Endothelial cell of umbilical vein (primary cell): ENCODE measurements around the gene ITIH3. TPM values are rescaled to one million over a fixed set of nuclear protein-coding genes. Genes with fewer than 3 reads are reported as not detected.

Experiments used
- BruUV-seq: library from RNA; stranded (reverse); fragments of 400-500 nt; replicated peaks from 2 replicates; lab custom pipeline; 2021; lab: Mats Ljungman, UMichigan
- CTCF ChIA-PET: fragments of 300-600, 350-600 bp; sonication (Branson Sonifier 250); formaldehyde crosslinking; loops from one replicate; lab custom pipeline; 2021; ENCODE audit warnings: antibody characterized with exemption, inconsistent platforms; lab: Charles Lee
- POLR2A ChIA-PET: fragments of 300-600, 350-600 bp; sonication (Branson Sonifier 250); formaldehyde crosslinking; loops from one replicate; lab custom pipeline; 2021; ENCODE audit warnings: antibody characterized with exemption, inconsistent platforms; lab: Charles Lee
- DNase-seq: peaks from one replicate; pipeline ENCODE4 v3.0.0-alpha.2; 2011; ENCODE audit warnings: low read depth, low spot score
- FAIRE-seq: peaks from 2 replicates; lab custom pipeline; 2011; peaks lifted over from hg19 to GRCh38; lab: Jason Lieb, UNC
- H2AFZ ChIP-seq: 2 replicates; pipeline ENCODE4 v1.6.0; 2012; ENCODE audit warnings: low read depth, low read length, control low read depth, inconsistent platforms
- H3K27ac ChIP-seq: 2 replicates; pipeline ENCODE4 v1.5.1; 2011; ENCODE audit warnings: low read depth, mild to moderate bottlenecking, control low read depth, low read length, moderate library complexity; ENCODE audit not compliant: insufficient read depth
- H3K27me3 ChIP-seq, 2 experiments: 2 replicates each; pipeline versions ENCODE4 v1.6.0 to v1.6.1; 2011; ENCODE audit warnings: low read length in 2 of 2, mixed read lengths in 1 of 2; ENCODE audit not compliant: control insufficient read depth in 2 of 2, insufficient read depth in 2 of 2
- H3K36me3 ChIP-seq, 2 experiments: 2 replicates in 1 of 2; 3 replicates in 1 of 2; pipeline ENCODE4 v1.5.1; 2011; ENCODE audit warnings: low read length in 2 of 2, mild to moderate bottlenecking in 1 of 2, moderate library complexity in 1 of 2; ENCODE audit not compliant: control insufficient read depth in 2 of 2, insufficient read depth in 2 of 2; ENCODE audit errors: extremely low read depth in 1 of 2
- H3K4me1 ChIP-seq: 3 replicates; pipeline ENCODE4 v1.5.1; 2011; ENCODE audit warnings: mild to moderate bottlenecking, low read length; ENCODE audit not compliant: control insufficient read depth, insufficient read depth; ENCODE audit errors: extremely low read depth
- H3K4me2 ChIP-seq: 2 replicates; pipeline ENCODE4 v1.6.1; 2011; ENCODE audit warnings: low read length, control low read depth, mixed read lengths; ENCODE audit not compliant: insufficient read depth
- H3K4me3 ChIP-seq, 3 experiments: fragments of 200-600 bp in 1 of 3; sonication (generic), shearing (Covaris generic) in 1 of 3; replicated peaks in 1 of 3; 2 replicates each; pipeline ENCODE4 v1.5.1; 2011 to 2016; ENCODE audit warnings: control low read depth in 3 of 3, low read length in 3 of 3, mild to moderate bottlenecking in 2 of 3, inconsistent platforms in 1 of 3, low read depth in 1 of 3, moderate library complexity in 1 of 3; ENCODE audit not compliant: insufficient read depth in 1 of 3
- H3K79me2 ChIP-seq: 2 replicates; pipeline ENCODE4 v1.6.0; 2012; ENCODE audit warnings: low read length, inconsistent platforms; ENCODE audit not compliant: control insufficient read depth, insufficient read depth
- H3K9ac ChIP-seq: replicated peaks from 2 replicates; pipeline ENCODE3; 2011; ENCODE audit warnings: low read length, control low read depth; ENCODE audit not compliant: insufficient read depth; ENCODE audit errors: extremely low read depth
- H3K9me1 ChIP-seq: replicated peaks from 3 replicates; pipeline ENCODE4 v1.6.0; 2011; ENCODE audit warnings: mild to moderate bottlenecking, low read length; ENCODE audit not compliant: control insufficient read depth, insufficient read depth; ENCODE audit errors: extremely low read depth
- H3K9me3 ChIP-seq: replicated peaks from 2 replicates; pipeline ENCODE4 v1.5.1; 2012; ENCODE audit warnings: low read length, inconsistent platforms; ENCODE audit not compliant: control insufficient read depth, insufficient read depth
- H4K20me1 ChIP-seq: replicated peaks from 2 replicates; pipeline ENCODE3; 2011; ENCODE audit warnings: mild to moderate bottlenecking, low read length; ENCODE audit not compliant: control insufficient read depth, insufficient read depth; ENCODE audit errors: extremely low read depth
- EZH2 ChIP-seq: IDR thresholded peaks from 2 replicates; pipeline ENCODE4 v1.6.1; 2012; ENCODE audit warnings: borderline replicate concordance, low read depth, mild to moderate bottlenecking, moderate library complexity, low read length, inconsistent platforms; ENCODE audit not compliant: severe bottlenecking
- FOS ChIP-seq: IDR thresholded peaks from 2 replicates; pipeline ENCODE4 v1.6.1; 2011; ENCODE audit warnings: mild to moderate bottlenecking, low read length, moderate library complexity, borderline replicate concordance; ENCODE audit not compliant: insufficient read depth
- GATA2 ChIP-seq: IDR thresholded peaks from 2 replicates; pipeline ENCODE4 v1.7.0; 2011; ENCODE audit warnings: low read depth, mild to moderate bottlenecking, moderate library complexity, mixed read lengths, low read length; ENCODE audit not compliant: insufficient read length, insufficient read depth
- JUN ChIP-seq: IDR thresholded peaks from 2 replicates; pipeline ENCODE4 v1.6.1; 2011; ENCODE audit warnings: borderline replicate concordance, low read depth; ENCODE audit not compliant: insufficient read length, insufficient read depth
- MAX ChIP-seq: IDR thresholded peaks from 2 replicates; pipeline ENCODE4 v1.6.1; 2011; ENCODE audit not compliant: insufficient read depth, insufficient read length
- MYC ChIP-seq: IDR thresholded peaks from one replicate; pipeline ENCODE4 v1.6.1; 2011; ENCODE audit warnings: mild to moderate bottlenecking, low read depth, low read length
- POLR2A ChIP-seq: IDR thresholded peaks from 2 replicates; pipeline ENCODE4 v1.6.1; 2012; ENCODE audit warnings: low read depth, mild to moderate bottlenecking, control low read depth, low read length
- POLR2AphosphoS5 ChIP-seq: IDR thresholded peaks from 2 replicates; pipeline ENCODE4 v1.6.1; 2012; ENCODE audit warnings: low read depth, mild to moderate bottlenecking, control low read depth, low read length, moderate library complexity; ENCODE audit not compliant: insufficient read depth
- dilution Hi-C: fragments of 300-500 bp; cut with MboI; formaldehyde crosslinking; loops from one replicate; pipeline ENCODE4 v1.15.0; 2019; ENCODE audit warnings: low sequenced_read_pairs; ENCODE audit not compliant: extremely low pct_ligation_motif_present
- intact Hi-C: fragments of 100-400 bp; cut with micrococcal nuclease; formaldehyde crosslinking; loops from one replicate; pipeline ENCODE4 v1.10.0; 2022
- polyA plus RNA-seq, 4 experiments: library from polyadenylated mRNA; depleted of rRNA in 3 of 4; stranded (reverse) in 3 of 4; unstranded in 1 of 4; fragments of >200 nt; gene quantifications; 2 replicates each; pipeline versions ENCODE4 v1.2.1 to v1.2.3, GENCODE V29; 2011 to 2012; ENCODE audit warnings: missing spikeins in 1 of 4
- total RNA-seq: library from RNA; stranded (reverse); gene quantifications from 2 replicates; pipeline ENCODE4 v1.2.3, GENCODE V29; 2021
- TF ChIP-seq, protein P1 (sequence below), 2 donors: IDR thresholded peaks; 1 replicate in 1 of 2; 2 replicates in 1 of 2; pipeline ENCODE4 v1.5.1; 2011; ENCODE audit warnings: low read length in 2 of 2, mild to moderate bottlenecking in 2 of 2, moderate library complexity in 2 of 2, control low read depth in 1 of 2, inconsistent platforms in 1 of 2, low read depth in 1 of 2; ENCODE audit not compliant: insufficient read depth in 1 of 2; ENCODE audit errors: extremely low read depth in 1 of 2

The ITIH3 gene
- total and polyA plus RNA-seq, 2 donors (not counting 3 experiments of a cell fraction or from before 2014, with no cell fraction given) = not detected

- POLR2A ChIA-PET = no interaction called here
- H3K36me3 ChIP-seq = peaks cover 0 to 5% of the 10 kb centered on the region in 2 experiments
- BruUV-seq = no TSS peak
- no peaks in the 10 kb centered on the region for H4K20me1 ChIP-seq
- H3K79me2 ChIP-seq = no peaks in the 10 kb centered on the region
- intact Hi-C loops = no loop called here
- dilution Hi-C loops = no loop called here
- no peaks in the 10 kb centered on the region for H3K4me1 ChIP-seq
- CTCF ChIA-PET = interaction anchor here (1.1 to 2.1 kb wide), 3 partner anchors 11 to 51 kb away, joined by 3 to 7 read pairs (median 6); no protein-coding TSS in a partner anchor
- H3K27ac ChIP-seq = no peak overlapping the region
- no peak overlapping the region for H3K4me2 ChIP-seq
- H3K9me3 ChIP-seq = no peaks in the 10 kb centered on the region
- no peak overlapping the region for H3K9ac ChIP-seq
- H2AFZ ChIP-seq = no peak overlapping the region
- no peaks in the 10 kb centered on the region for H3K9me1 ChIP-seq
- FAIRE-seq (no peak), DNase-seq (no peak)
- H3K4me3 ChIP-seq = no peak overlapping the region
- H3K27me3 ChIP-seq = no peaks in the 10 kb centered on the region
- TF ChIP-seq JUN = no peak
- no peak for TF ChIP-seq EZH2
- no peak for TF ChIP-seq MAX
- TF ChIP-seq POLR2AphosphoS5 = no peak
- no peak for TF ChIP-seq POLR2A
- no peak for TF ChIP-seq FOS
- no peak for TF ChIP-seq MYC
- TF ChIP-seq, protein P1, sequence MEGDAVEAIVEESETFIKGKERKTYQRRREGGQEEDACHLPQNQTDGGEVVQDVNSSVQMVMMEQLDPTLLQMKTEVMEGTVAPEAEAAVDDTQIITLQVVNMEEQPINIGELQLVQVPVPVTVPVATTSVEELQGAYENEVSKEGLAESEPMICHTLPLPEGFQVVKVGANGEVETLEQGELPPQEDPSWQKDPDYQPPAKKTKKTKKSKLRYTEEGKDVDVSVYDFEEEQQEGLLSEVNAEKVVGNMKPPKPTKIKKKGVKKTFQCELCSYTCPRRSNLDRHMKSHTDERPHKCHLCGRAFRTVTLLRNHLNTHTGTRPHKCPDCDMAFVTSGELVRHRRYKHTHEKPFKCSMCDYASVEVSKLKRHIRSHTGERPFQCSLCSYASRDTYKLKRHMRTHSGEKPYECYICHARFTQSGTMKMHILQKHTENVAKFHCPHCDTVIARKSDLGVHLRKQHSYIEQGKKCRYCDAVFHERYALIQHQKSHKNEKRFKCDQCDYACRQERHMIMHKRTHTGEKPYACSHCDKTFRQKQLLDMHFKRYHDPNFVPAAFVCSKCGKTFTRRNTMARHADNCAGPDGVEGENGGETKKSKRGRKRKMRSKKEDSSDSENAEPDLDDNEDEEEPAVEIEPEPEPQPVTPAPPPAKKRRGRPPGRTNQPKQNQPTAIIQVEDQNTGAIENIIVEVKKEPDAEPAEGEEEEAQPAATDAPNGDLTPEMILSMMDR (IDR thresholded peaks at IDR 0.05; ENCODE audit: extremely low read depth in 1 of 2, insufficient read depth in 1 of 2, low read depth in 1 of 2, low read length in 2 of 2) = no peak
- TF ChIP-seq GATA2 = no peak
These were observed 55.1 kb downstream of the ITIH3 start for GRCh38 chr3:52849656-52850055.
